ENCODE measurements around the gene ACADS. TPM values are rescaled to one million over a fixed set of nuclear protein-coding genes. Genes with fewer than 3 reads are reported as not detected.

Gene ACADS
- total RNA-seq, 1 experiment from 2014 or later, result 3.4 TPM

- no TSS peak for BruUV-seq (replicated peaks)
- DNase-seq (ENCODE audit: low spot score), result no peak
- Histone ChIP-seq H3K4me3 (ENCODE audit: low read depth, low read length, poor library complexity, severe bottlenecking) (no peak overlapping the region), H3K9me3 (ENCODE audit: low read depth, low read length, poor library complexity, severe bottlenecking) (no peaks in the 10 kb centered on the region), H3K27ac (ENCODE audit: low read depth, low read length, poor library complexity, severe bottlenecking) (no peak overlapping the region), H3K4me1 (ENCODE audit: insufficient read depth, low read length, poor library complexity, severe bottlenecking) (peaks cover 7% of the 10 kb centered on the region), H3K36me3 (ENCODE audit: insufficient read depth, low read length, poor library complexity, severe bottlenecking) (no peaks in the 10 kb centered on the region), H3K27me3 (replicated peaks; ENCODE audit: insufficient read depth, low read depth, low read length, poor library complexity) (no peaks in the 10 kb centered on the region)
- TF ChIP-seq CTCF (conservative IDR thresholded peaks at IDR 0.05; ENCODE audit: low read depth, low read length) (no peak), EZH2 (IDR thresholded peaks at IDR 0.05; ENCODE audit: borderline replicate concordance, low read depth, low read length, poor library complexity, severe bottlenecking) (no peak)
- ChIA-PET CTCF (interaction anchor here (0.6 kb wide), 1 partner anchor 16 kb away, joined by 15 read pairs; no protein-coding TSS in a partner anchor), POLR2A (ENCODE audit: low non-redundant PET) (interaction anchor here (0.7 kb wide), 1 partner anchor 31 kb away, joined by 4 read pairs; no protein-coding TSS in a partner anchor)
- intact Hi-C loops (cut with micrococcal nuclease; ENCODE audit: unreplicated experiment), result no loop called here
Observed at GRCh38 chr12:120680165-120680738, 45.4 kb upstream of the ACADS start.

- CTCF ChIA-PET, result no interaction called here
Observed at GRCh38 chr12:120684523-120684932, 41.1 kb upstream of the ACADS start.

DNA sequence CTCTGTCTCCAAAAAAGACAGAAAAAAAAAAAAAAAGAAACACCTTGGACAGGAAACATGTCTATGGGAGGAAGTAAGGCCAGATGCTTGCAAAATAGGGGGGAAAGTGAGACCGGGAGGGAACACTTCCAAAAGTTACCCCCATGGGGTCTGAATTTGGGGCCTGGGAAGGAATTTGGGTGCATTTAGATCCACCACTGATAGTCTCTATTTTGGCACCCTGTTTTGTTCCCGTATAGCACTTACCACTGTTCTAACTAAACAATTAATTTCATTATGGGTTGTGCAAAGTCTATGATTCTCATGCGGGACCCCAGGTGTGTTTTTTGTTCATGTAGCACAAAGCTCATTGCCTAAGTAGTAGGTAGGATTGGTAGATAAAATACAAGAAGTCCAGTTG is 40.1 kb upstream of the ACADS start:
- intact Hi-C loops (cut with micrococcal nuclease; ENCODE audit: unreplicated experiment), result no loop called here
- H3K9me3 ChIP-seq (ENCODE audit: low read depth, low read length, poor library complexity, severe bottlenecking), result no peaks in the 10 kb centered on the region
- H3K4me3 ChIP-seq (ENCODE audit: low read depth, low read length, poor library complexity, severe bottlenecking), result peak overlapping the region; percentile 93
- no peaks in the 10 kb centered on the region for H3K36me3 ChIP-seq (ENCODE audit: insufficient read depth, low read length, poor library complexity, severe bottlenecking)
- peak overlapping the region; percentile 98 for H3K27ac ChIP-seq (ENCODE audit: low read depth, low read length, poor library complexity, severe bottlenecking)
- peaks cover 17% of the 10 kb centered on the region for H3K4me1 ChIP-seq (ENCODE audit: insufficient read depth, low read length, poor library complexity, severe bottlenecking)
- ChIA-PET CTCF (no interaction called here), POLR2A (ENCODE audit: low non-redundant PET) (interaction anchor here (0.6 kb wide), 1 partner anchor 23 kb away, joined by 3 read pairs; no protein-coding TSS in a partner anchor)
- TF ChIP-seq EZH2 (IDR thresholded peaks at IDR 0.05; ENCODE audit: borderline replicate concordance, low read depth, low read length, poor library complexity, severe bottlenecking) (no peak), CTCF (conservative IDR thresholded peaks at IDR 0.05; ENCODE audit: low read depth, low read length) (no peak)
- no peak for DNase-seq (ENCODE audit: low spot score)
- H3K27me3 ChIP-seq (replicated peaks; ENCODE audit: insufficient read depth, low read depth, low read length, poor library complexity), result no peaks in the 10 kb centered on the region
- no TSS peak for BruUV-seq (replicated peaks)

More at GRCh38 chr12:120684523-120684932, 41.1 kb upstream of the ACADS start:
- TF ChIP-seq CTCF (conservative IDR thresholded peaks at IDR 0.05; ENCODE audit: low read depth, low read length), result no peak
- no peak for TF ChIP-seq EZH2 (IDR thresholded peaks at IDR 0.05; ENCODE audit: borderline replicate concordance, low read depth, low read length, poor library complexity, severe bottlenecking)
- Histone ChIP-seq H3K27me3 (replicated peaks; ENCODE audit: insufficient read depth, low read depth, low read length, poor library complexity) (no peaks in the 10 kb centered on the region), H3K9me3 (ENCODE audit: low read depth, low read length, poor library complexity, severe bottlenecking) (no peaks in the 10 kb centered on the region), H3K27ac (ENCODE audit: low read depth, low read length, poor library complexity, severe bottlenecking) (no peak overlapping the region), H3K36me3 (ENCODE audit: insufficient read depth, low read length, poor library complexity, severe bottlenecking) (no peaks in the 10 kb centered on the region), H3K4me1 (ENCODE audit: insufficient read depth, low read length, poor library complexity, severe bottlenecking) (peaks cover 21% of the 10 kb centered on the region), H3K4me3 (ENCODE audit: low read depth, low read length, poor library complexity, severe bottlenecking) (no peak overlapping the region)
- intact Hi-C loops (cut with micrococcal nuclease; ENCODE audit: unreplicated experiment), result no loop called here
- DNase-seq (ENCODE audit: low spot score), result no peak
- POLR2A ChIA-PET (ENCODE audit: low non-redundant PET), result no interaction called here
- no TSS peak for BruUV-seq (replicated peaks)
